Astrocyte (in vitro differentiated cells and primary cell): Measurements from ENCODE around the gene S100A3. TPM values are rescaled to one million over a fixed set of nuclear protein-coding genes. Genes with fewer than 3 reads are reported as not detected.

Experiments used
- DNase-seq: peaks from one replicate; pipeline ENCODE4 v3.0.0-alpha.2; 2010; ENCODE audit warnings: low read depth
- FAIRE-seq: peaks from 2 replicates; lab custom pipeline; 2011; peaks lifted over from hg19 to GRCh38; lab: Jason Lieb, UNC
- H2AFZ ChIP-seq: 2 replicates; pipeline ENCODE4 v1.6.0; 2012; ENCODE audit warnings: low read depth, low read length, inconsistent platforms
- H3K27ac ChIP-seq: 2 replicates; pipeline ENCODE4 v1.5.1; 2011; ENCODE audit warnings: low read depth, low read length, inconsistent platforms
- H3K27me3 ChIP-seq: 2 replicates; pipeline ENCODE4 v1.6.0; 2011; ENCODE audit warnings: low read length, inconsistent platforms; ENCODE audit not compliant: insufficient read depth
- H3K36me3 ChIP-seq: 2 replicates; pipeline ENCODE4 v1.5.1; 2011; ENCODE audit warnings: low read length, inconsistent platforms; ENCODE audit not compliant: insufficient read depth
- H3K4me1 ChIP-seq: 2 replicates; pipeline ENCODE4 v1.5.1; 2011; ENCODE audit warnings: low read length, inconsistent platforms; ENCODE audit not compliant: insufficient read depth
- H3K4me2 ChIP-seq: 2 replicates; pipeline ENCODE4 v1.6.0; 2012; ENCODE audit warnings: low read length, inconsistent platforms
- H3K4me3 ChIP-seq: 2 replicates; pipeline ENCODE4 v1.5.1; 2011; ENCODE audit warnings: low read depth, mild to moderate bottlenecking, low read length, inconsistent platforms; ENCODE audit not compliant: insufficient read depth
- H3K79me2 ChIP-seq: 2 replicates; pipeline ENCODE4 v1.6.0; 2012; ENCODE audit warnings: mild to moderate bottlenecking, low read length, inconsistent platforms; ENCODE audit not compliant: insufficient read depth
- H3K9ac ChIP-seq: 2 replicates; pipeline ENCODE4 v1.6.0; 2012; ENCODE audit warnings: mild to moderate bottlenecking, low read length, inconsistent platforms
- H3K9me3 ChIP-seq: 2 replicates; pipeline ENCODE4 v1.5.1; 2012; ENCODE audit warnings: low read depth, mild to moderate bottlenecking, low read length, inconsistent platforms; ENCODE audit not compliant: insufficient read depth
- H4K20me1 ChIP-seq: 2 replicates; pipeline ENCODE4 v1.6.0; 2012; ENCODE audit warnings: low read length, inconsistent platforms; ENCODE audit not compliant: insufficient read depth
- H3K27ac Mint-ChIP-seq: one replicate; pipeline ENCODE4 v1.8.0; 2021; ENCODE audit warnings: mild to moderate bottlenecking, mixed read lengths; ENCODE audit not compliant: unreplicated experiment
- H3K27me3 Mint-ChIP-seq: one replicate; pipeline ENCODE4 v1.8.0; 2021; ENCODE audit warnings: low read depth, mixed read lengths; ENCODE audit not compliant: unreplicated experiment
- H3K36me3 Mint-ChIP-seq: one replicate; pipeline ENCODE4 v1.8.0; 2021; ENCODE audit warnings: low read depth, mixed read lengths; ENCODE audit not compliant: unreplicated experiment
- H3K4me1 Mint-ChIP-seq: one replicate; pipeline ENCODE4 v1.8.0; 2021; ENCODE audit warnings: low read depth, mixed read lengths; ENCODE audit not compliant: unreplicated experiment
- H3K4me3 Mint-ChIP-seq: one replicate; pipeline ENCODE4 v1.8.0; 2021; ENCODE audit warnings: mild to moderate bottlenecking, moderate library complexity, mixed read lengths; ENCODE audit not compliant: unreplicated experiment
- H3K9me3 Mint-ChIP-seq: one replicate; pipeline ENCODE4 v1.8.0; 2021; ENCODE audit warnings: mild to moderate bottlenecking, mixed read lengths; ENCODE audit not compliant: unreplicated experiment
- EZH2 ChIP-seq: IDR thresholded peaks from 2 replicates; pipeline ENCODE4 v1.6.1; 2012; ENCODE audit warnings: mild to moderate bottlenecking, low read length, inconsistent platforms; ENCODE audit not compliant: insufficient read depth
- total RNA-seq: library from RNA; stranded (reverse); gene quantifications from 2 replicates; pipeline ENCODE4 v1.2.1, GENCODE V29; 2021
- TF ChIP-seq, protein P1 (sequence below): IDR thresholded peaks from 2 replicates; pipeline ENCODE4 v1.5.1; 2011; ENCODE audit warnings: low read depth, mild to moderate bottlenecking, inconsistent platforms, low read length, moderate library complexity; ENCODE audit not compliant: insufficient read depth

Gene S100A3
- total RNA-seq, 1 donor from 2014 or later = 14.6 TPM

DNA sequence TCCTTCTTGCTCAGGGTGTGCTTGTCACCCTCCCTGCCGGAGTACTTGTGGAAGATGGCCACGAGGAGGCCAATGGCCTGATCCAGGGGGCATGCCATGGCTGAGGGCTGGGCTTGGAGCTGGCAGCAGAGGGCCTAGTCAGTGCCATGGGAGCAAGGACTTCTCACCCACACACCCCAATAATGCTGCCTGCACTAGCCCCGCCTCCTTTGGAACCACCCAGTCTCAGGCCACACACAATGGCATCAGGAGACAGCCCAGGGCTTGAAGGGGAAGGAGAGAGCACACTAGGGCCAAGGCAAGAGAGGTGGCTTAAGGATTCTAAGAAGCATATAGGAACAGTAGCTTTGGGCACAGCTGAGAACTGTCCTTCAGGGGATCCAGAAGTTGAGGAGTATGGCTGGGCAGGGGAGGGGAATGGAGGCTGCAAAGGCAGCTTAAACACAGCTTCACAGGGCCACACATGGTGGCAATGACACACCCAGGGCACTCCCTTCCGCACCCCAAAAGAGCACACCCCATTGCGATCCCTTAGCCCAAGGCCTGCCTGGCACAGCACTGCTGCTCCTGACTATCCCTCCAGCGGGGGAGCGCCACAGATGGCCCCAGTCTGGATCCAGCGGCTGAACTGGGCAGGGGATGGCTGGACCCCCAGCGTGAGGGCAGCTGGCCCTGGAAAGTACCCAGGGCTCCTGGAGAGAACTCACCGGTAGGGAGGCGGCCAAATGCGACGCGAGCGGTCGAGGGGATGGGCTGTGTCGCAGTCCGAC is 13.6 kb downstream of the S100A3 start, which contains the start of gene S100A6:
Gene S100A6, minus strand, starts transcription at position 750 of the 770 bp plus-strand sequence. Its CDS starts 652 bp downstream, at position 98.
- no peaks in the 10 kb centered on the region for H3K27me3 Mint-ChIP-seq
- Histone ChIP-seq H2AFZ (peak within 1 kb of the TSS; percentile 79), H3K4me3 (peak within 1 kb of the TSS; percentile 85), H3K9ac (peak within 1 kb of the TSS; percentile 97), H3K36me3 (no peaks in the 10 kb centered on the region), H3K9me3 (no peaks in the 10 kb centered on the region), H4K20me1 (no peaks in the 10 kb centered on the region), H3K79me2 (peaks cover 21% of the 10 kb centered on the region), H3K27me3 (no peaks in the 10 kb centered on the region), H3K4me1 (peaks cover 46% of the 10 kb centered on the region), H3K27ac (peak within 1 kb of the TSS; percentile 90), H3K4me2 (peak within 1 kb of the TSS; percentile 99)
- peaks cover 39% of the 10 kb centered on the region for H3K4me1 Mint-ChIP-seq
- H3K36me3 Mint-ChIP-seq = peaks cover 2% of the 10 kb centered on the region
- TF ChIP-seq EZH2 = no peak
- TF ChIP-seq, protein P1, sequence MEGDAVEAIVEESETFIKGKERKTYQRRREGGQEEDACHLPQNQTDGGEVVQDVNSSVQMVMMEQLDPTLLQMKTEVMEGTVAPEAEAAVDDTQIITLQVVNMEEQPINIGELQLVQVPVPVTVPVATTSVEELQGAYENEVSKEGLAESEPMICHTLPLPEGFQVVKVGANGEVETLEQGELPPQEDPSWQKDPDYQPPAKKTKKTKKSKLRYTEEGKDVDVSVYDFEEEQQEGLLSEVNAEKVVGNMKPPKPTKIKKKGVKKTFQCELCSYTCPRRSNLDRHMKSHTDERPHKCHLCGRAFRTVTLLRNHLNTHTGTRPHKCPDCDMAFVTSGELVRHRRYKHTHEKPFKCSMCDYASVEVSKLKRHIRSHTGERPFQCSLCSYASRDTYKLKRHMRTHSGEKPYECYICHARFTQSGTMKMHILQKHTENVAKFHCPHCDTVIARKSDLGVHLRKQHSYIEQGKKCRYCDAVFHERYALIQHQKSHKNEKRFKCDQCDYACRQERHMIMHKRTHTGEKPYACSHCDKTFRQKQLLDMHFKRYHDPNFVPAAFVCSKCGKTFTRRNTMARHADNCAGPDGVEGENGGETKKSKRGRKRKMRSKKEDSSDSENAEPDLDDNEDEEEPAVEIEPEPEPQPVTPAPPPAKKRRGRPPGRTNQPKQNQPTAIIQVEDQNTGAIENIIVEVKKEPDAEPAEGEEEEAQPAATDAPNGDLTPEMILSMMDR = no peak
- DNase-seq (no peak), FAIRE-seq (no peak)
- no peaks in the 10 kb centered on the region for H3K9me3 Mint-ChIP-seq
- peak within 1 kb of the TSS; percentile 13 for H3K27ac Mint-ChIP-seq
- H3K4me3 Mint-ChIP-seq = peak within 1 kb of the TSS; percentile 73

DNA sequence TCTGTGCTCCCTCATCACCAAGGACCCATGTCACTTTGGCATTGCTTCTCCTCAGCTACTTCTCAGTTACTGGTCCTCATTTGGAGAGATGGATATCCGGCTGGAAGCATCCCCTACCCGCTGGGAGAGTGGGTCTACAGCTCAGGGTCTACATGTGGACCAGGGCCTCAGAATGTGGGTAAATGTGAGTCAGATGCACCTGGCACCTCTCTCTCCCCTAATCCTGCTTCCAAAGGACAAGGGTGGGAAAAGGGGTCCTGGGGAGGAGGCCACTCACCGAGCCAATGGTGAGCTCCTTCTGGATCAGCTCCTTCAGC is 14.2 kb downstream of the S100A3 start:
- H3K27ac Mint-ChIP-seq = peak overlapping the region; percentile 13

More for the DNA sequence above, 14.2 kb downstream of the S100A3 start:
- H3K4me1 ChIP-seq = peaks cover 41% of the 10 kb centered on the region
- Mint-ChIP-seq H3K4me3 (peak overlapping the region; percentile 73), H3K27me3 (no peaks in the 10 kb centered on the region), H3K9me3 (no peaks in the 10 kb centered on the region), H3K4me1 (peaks cover 33% of the 10 kb centered on the region), H3K36me3 (peaks cover 2% of the 10 kb centered on the region)
- peak overlapping the region; percentile 99 for H3K4me2 ChIP-seq
- no peaks in the 10 kb centered on the region for H3K27me3 ChIP-seq
- no peak for FAIRE-seq
- no peaks in the 10 kb centered on the region for H4K20me1 ChIP-seq
- DNase-seq = no peak
- peak overlapping the region; percentile 97 for H3K9ac ChIP-seq
- H3K79me2 ChIP-seq = peaks cover 21% of the 10 kb centered on the region
- no peaks in the 10 kb centered on the region for H3K36me3 ChIP-seq
- no peaks in the 10 kb centered on the region for H3K9me3 ChIP-seq
- H3K4me3 ChIP-seq = peak overlapping the region; percentile 85
- peak overlapping the region; percentile 90 for H3K27ac ChIP-seq
- H2AFZ ChIP-seq = no peak overlapping the region
- no peak for TF ChIP-seq EZH2
- TF ChIP-seq, protein P1 = no peak
